ENCODE data around the gene ALDH3B1. TPM values are rescaled to one million over a fixed set of nuclear protein-coding genes. Genes with fewer than 3 reads are reported as not detected.
"Not testable (repeated sequence)": the region's sequence is repeated elsewhere in the genome, so short reads cannot be mapped to it uniquely, and the experiment has no call there.

The ALDH3B1 gene
- total and polyA plus RNA-seq, 5 donors from 2014 or later, result not detected

- not testable (repeated sequence) for H3K27ac ChIP-seq (ENCODE audit: insufficient read depth, low read length, poor library complexity, severe bottlenecking); H3K27me3 Mint-ChIP-seq; H3K36me3 ChIP-seq (ENCODE audit: control insufficient read depth, insufficient read depth, low read length); H3K4me1 ChIP-seq (ENCODE audit: control insufficient read depth, insufficient read depth, low read length, poor library complexity, severe bottlenecking); H3K4me3 Mint-ChIP-seq; H3K36me3 Mint-ChIP-seq; H3K9me3 Mint-ChIP-seq; H3K27me3 ChIP-seq (ENCODE audit: control insufficient read depth, insufficient read depth, low read length); H3K9me3 ChIP-seq (ENCODE audit: control insufficient read depth in 2 of 2, low read length in 2 of 2); ATAC-seq (ENCODE audit: low read depth in 2 of 2); H3K4me3 ChIP-seq (ENCODE audit: low read depth, low read length); DNase-seq
- peaks cover 0 to 16% (median 5%) of the 10 kb centered on the region in 4 donors for H3K4me1 Mint-ChIP-seq
- peak overlapping the region in 1 of 3 donors; percentile 41 for H3K27ac Mint-ChIP-seq
These were observed 15.7 kb upstream of the ALDH3B1 start for GRCh38 chr11:67994387-67994786.

GRCh38 chr11:67995129-67995528 is 15.0 kb upstream of the ALDH3B1 start:
- peaks cover 0 to 16% (median 5%) of the 10 kb centered on the region in 4 donors for H3K4me1 Mint-ChIP-seq
- not testable (repeated sequence) for H3K4me3 ChIP-seq (ENCODE audit: low read depth, low read length); H3K36me3 Mint-ChIP-seq; DNase-seq; H3K27me3 Mint-ChIP-seq; ATAC-seq (ENCODE audit: low read depth in 2 of 2); H3K27me3 ChIP-seq (ENCODE audit: control insufficient read depth, insufficient read depth, low read length); H3K9me3 ChIP-seq (ENCODE audit: control insufficient read depth in 2 of 2, low read length in 2 of 2); H3K9me3 Mint-ChIP-seq; H3K4me1 ChIP-seq (ENCODE audit: control insufficient read depth, insufficient read depth, low read length, poor library complexity, severe bottlenecking); H3K27ac ChIP-seq (ENCODE audit: insufficient read depth, low read length, poor library complexity, severe bottlenecking); H3K27ac Mint-ChIP-seq; H3K36me3 ChIP-seq (ENCODE audit: control insufficient read depth, insufficient read depth, low read length); H3K4me3 Mint-ChIP-seq

- H3K9me3 ChIP-seq (ENCODE audit: control insufficient read depth in 2 of 2, low read length in 2 of 2); H3K27ac ChIP-seq (ENCODE audit: insufficient read depth, low read length, poor library complexity, severe bottlenecking); DNase-seq; H3K4me1 ChIP-seq (ENCODE audit: control insufficient read depth, insufficient read depth, low read length, poor library complexity, severe bottlenecking); ATAC-seq (ENCODE audit: low read depth in 2 of 2); H3K27me3 Mint-ChIP-seq; H3K4me3 ChIP-seq (ENCODE audit: low read depth, low read length); H3K36me3 Mint-ChIP-seq; H3K27ac Mint-ChIP-seq; H3K36me3 ChIP-seq (ENCODE audit: control insufficient read depth, insufficient read depth, low read length); H3K27me3 ChIP-seq (ENCODE audit: control insufficient read depth, insufficient read depth, low read length); H3K9me3 Mint-ChIP-seq: not testable (repeated sequence)
- Mint-ChIP-seq H3K4me1 (peaks cover 0 to 16% (median 5%) of the 10 kb centered on the region in 4 donors), H3K4me3 (peak overlapping the region in 1 of 4 donors; percentile 21)
These were observed 14.5 kb upstream of the ALDH3B1 start for GRCh38 chr11:67995579-67995978.

- DNase-seq, result no peak
- Histone ChIP-seq H3K27me3 (ENCODE audit: control insufficient read depth, insufficient read depth, low read length) (no peaks in the 10 kb centered on the region), H3K4me1 (ENCODE audit: control insufficient read depth, insufficient read depth, low read length, poor library complexity, severe bottlenecking) (peaks cover 10% of the 10 kb centered on the region), H3K27ac (ENCODE audit: insufficient read depth, low read length, poor library complexity, severe bottlenecking) (no peak overlapping the region), H3K4me3 (ENCODE audit: low read depth, low read length) (no peak overlapping the region), H3K36me3 (ENCODE audit: control insufficient read depth, insufficient read depth, low read length) (no peaks in the 10 kb centered on the region), H3K9me3 (ENCODE audit: control insufficient read depth in 2 of 2, low read length in 2 of 2) (no peaks in the 10 kb centered on the region)
- no peak overlapping the region for H3K4me3 Mint-ChIP-seq
- H3K27me3 Mint-ChIP-seq, result no peaks in the 10 kb centered on the region
- ATAC-seq (ENCODE audit: low read depth in 2 of 2), result no peak
- H3K4me1 Mint-ChIP-seq, result peaks cover 0 to 16% (median 5%) of the 10 kb centered on the region in 4 donors
- no peaks in the 10 kb centered on the region for H3K9me3 Mint-ChIP-seq
- H3K36me3 Mint-ChIP-seq, result peaks cover 4% of the 10 kb centered on the region
- H3K27ac Mint-ChIP-seq, result no peak overlapping the region
These were observed 14.1 kb upstream of the ALDH3B1 start for GRCh38 chr11:67996051-67996450.

- Mint-ChIP-seq H3K27ac (peak overlapping the region in 1 of 3 donors; percentile 47), H3K4me1 (peaks cover 0 to 16% (median 5%) of the 10 kb centered on the region in 4 donors), H3K4me3 (peak overlapping the region in 1 of 4 donors; percentile 54), H3K27me3 (no peaks in the 10 kb centered on the region), H3K9me3 (no peaks in the 10 kb centered on the region), H3K36me3 (peaks cover 4% of the 10 kb centered on the region)
- Histone ChIP-seq H3K9me3 (ENCODE audit: control insufficient read depth in 2 of 2, low read length in 2 of 2) (no peaks in the 10 kb centered on the region), H3K4me3 (ENCODE audit: low read depth, low read length) (no peak overlapping the region), H3K27me3 (ENCODE audit: control insufficient read depth, insufficient read depth, low read length) (no peaks in the 10 kb centered on the region), H3K4me1 (ENCODE audit: control insufficient read depth, insufficient read depth, low read length, poor library complexity, severe bottlenecking) (peaks cover 10% of the 10 kb centered on the region), H3K36me3 (ENCODE audit: control insufficient read depth, insufficient read depth, low read length) (no peaks in the 10 kb centered on the region), H3K27ac (ENCODE audit: insufficient read depth, low read length, poor library complexity, severe bottlenecking) (no peak overlapping the region)
- DNase-seq, result no peak
- ATAC-seq (ENCODE audit: low read depth in 2 of 2), result peak; percentile 37 to 53
These were observed 13.3 kb upstream of the ALDH3B1 start for GRCh38 chr11:67996622-67997474.

GRCh38 chr11:67997475-67997921 is 12.6 kb upstream of the ALDH3B1 start:
- Mint-ChIP-seq H3K9me3 (no peaks in the 10 kb centered on the region), H3K4me3 (peak overlapping the region in 1 of 4 donors; percentile 54), H3K27me3 (peaks cover 4% of the 10 kb centered on the region), H3K4me1 (peaks cover 0 to 21% (median 10%) of the 10 kb centered on the region in 4 donors), H3K36me3 (peaks cover 4% of the 10 kb centered on the region), H3K27ac (peak overlapping the region in 1 of 3 donors; percentile 47)
- no peak overlapping the region for H3K27ac ChIP-seq (ENCODE audit: insufficient read depth, low read length, poor library complexity, severe bottlenecking)
- no peaks in the 10 kb centered on the region for H3K9me3 ChIP-seq (ENCODE audit: control insufficient read depth in 2 of 2, low read length in 2 of 2)
- H3K36me3 ChIP-seq (ENCODE audit: control insufficient read depth, insufficient read depth, low read length), result no peaks in the 10 kb centered on the region
- no peak overlapping the region for H3K4me3 ChIP-seq (ENCODE audit: low read depth, low read length)
- peaks cover 10% of the 10 kb centered on the region for H3K4me1 ChIP-seq (ENCODE audit: control insufficient read depth, insufficient read depth, low read length, poor library complexity, severe bottlenecking)
- no peaks in the 10 kb centered on the region for H3K27me3 ChIP-seq (ENCODE audit: control insufficient read depth, insufficient read depth, low read length)
- no peak for DNase-seq
- ATAC-seq (ENCODE audit: low read depth in 2 of 2), result no peak

GRCh38 chr11:67998150-67999045 is 11.7 kb upstream of the ALDH3B1 start:
- DNase-seq, result peak in 1 of 3 donors; percentile 43
- Mint-ChIP-seq H3K4me1 (peaks cover 0 to 27% (median 12%) of the 10 kb centered on the region in 4 donors), H3K27ac (no peak overlapping the region), H3K9me3 (no peaks in the 10 kb centered on the region), H3K4me3 (peak overlapping the region in 1 of 4 donors; percentile 29), H3K27me3 (peaks cover 4% of the 10 kb centered on the region), H3K36me3 (peaks cover 4% of the 10 kb centered on the region)
- ATAC-seq (ENCODE audit: low read depth in 2 of 2), result no peak
- Histone ChIP-seq H3K36me3 (ENCODE audit: control insufficient read depth, insufficient read depth, low read length) (no peaks in the 10 kb centered on the region), H3K9me3 (ENCODE audit: control insufficient read depth in 2 of 2, low read length in 2 of 2) (no peaks in the 10 kb centered on the region), H3K27me3 (ENCODE audit: control insufficient read depth, insufficient read depth, low read length) (no peaks in the 10 kb centered on the region), H3K27ac (ENCODE audit: insufficient read depth, low read length, poor library complexity, severe bottlenecking) (no peak overlapping the region), H3K4me1 (ENCODE audit: control insufficient read depth, insufficient read depth, low read length, poor library complexity, severe bottlenecking) (peaks cover 13% of the 10 kb centered on the region), H3K4me3 (ENCODE audit: low read depth, low read length) (no peak overlapping the region)
